ENCODE results near the gene EIF4G1. TPM values are rescaled to one million over a fixed set of nuclear protein-coding genes. Genes with fewer than 3 reads are reported as not detected.

The EIF4G1 gene
- total RNA-seq, 1 experiment from 2014 or later = 422 TPM

DNA sequence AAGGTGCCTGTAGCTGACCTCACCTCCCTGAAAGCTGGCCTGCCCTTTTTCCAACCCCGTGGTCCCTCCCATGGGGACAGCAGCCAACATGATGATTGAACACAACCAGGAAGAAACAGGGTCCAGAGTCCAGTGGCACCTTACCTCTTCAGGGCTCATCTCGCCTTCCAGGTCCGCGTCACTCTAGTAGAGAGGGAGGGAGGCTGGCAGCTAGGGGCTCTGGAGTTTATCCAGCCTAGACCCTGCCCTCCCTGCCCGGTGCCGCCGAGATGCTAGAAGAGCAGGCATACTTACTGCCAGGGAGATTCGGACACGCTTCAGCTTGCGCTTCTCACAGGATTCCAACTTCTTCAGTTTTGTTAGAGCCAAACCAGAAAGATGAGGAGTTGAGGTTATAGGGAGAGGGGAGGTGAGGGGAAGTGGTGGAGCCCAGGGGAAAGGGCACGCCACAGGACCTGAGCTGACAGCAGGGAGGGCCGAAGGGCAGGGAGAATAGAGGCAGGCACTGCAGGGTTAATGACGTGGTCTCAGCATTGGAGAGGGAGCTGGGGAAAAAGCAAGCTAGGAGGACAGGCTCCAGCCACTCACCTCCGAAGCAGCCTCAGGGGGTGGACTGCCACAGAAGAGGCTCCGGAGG is 37.9 kb downstream of the EIF4G1 start:
- DNase-seq (ENCODE audit: low read depth) = no peak

DNA sequence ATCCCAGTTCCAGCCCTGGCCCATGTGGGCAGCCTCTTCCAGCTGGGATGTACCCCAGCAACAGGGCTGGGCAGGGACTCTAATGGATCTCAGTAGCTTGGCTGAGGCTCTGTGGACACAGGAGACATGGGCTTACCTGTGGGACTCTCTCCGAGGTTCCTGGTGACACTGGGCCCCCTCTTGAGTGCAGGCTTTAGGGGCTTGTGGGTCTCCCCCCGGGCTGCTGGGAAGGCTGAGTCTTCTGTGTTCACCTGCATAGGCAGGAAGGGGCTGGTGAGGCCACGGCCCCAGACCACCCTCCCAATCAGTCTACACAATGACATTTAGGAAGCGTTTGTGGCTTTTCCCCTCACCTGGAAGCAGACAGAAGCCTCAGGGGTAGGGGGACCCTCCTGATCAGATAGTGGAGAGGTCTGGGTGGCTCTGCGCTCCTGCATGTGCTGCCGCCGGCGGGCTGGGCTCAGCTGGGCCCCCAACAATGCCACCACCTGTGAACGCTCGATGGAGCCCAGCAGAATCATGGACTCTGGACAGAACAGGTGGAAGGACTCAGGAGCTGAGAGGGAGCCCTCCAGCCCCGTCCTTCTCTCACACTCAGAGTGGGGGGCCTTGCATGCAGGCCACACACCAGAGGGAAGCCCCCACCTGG is 38.6 kb downstream of the EIF4G1 start:
- DNase-seq (ENCODE audit: low read depth) = no peak

DNA sequence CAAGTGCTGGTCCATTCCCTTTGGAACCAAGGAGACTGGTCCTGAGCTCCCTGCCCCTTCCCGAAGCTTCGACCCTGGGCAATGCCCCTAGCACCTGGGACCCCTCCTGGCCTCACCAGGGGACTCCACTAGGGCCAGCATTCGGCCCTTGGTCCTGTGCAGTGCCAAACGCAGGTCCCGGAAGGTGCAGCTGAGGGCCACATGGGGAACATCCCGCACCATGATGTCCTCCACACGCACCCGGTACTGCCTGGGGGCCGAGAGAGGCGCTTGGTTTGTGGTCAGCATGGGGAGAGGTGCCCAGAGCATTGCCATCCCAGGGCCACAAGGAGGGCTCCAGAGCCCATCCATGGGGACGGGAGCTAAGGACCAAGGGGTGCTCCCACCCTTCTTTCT is 39.1 kb downstream of the EIF4G1 start:
- DNase-seq (ENCODE audit: low read depth) = no peak

DNA sequence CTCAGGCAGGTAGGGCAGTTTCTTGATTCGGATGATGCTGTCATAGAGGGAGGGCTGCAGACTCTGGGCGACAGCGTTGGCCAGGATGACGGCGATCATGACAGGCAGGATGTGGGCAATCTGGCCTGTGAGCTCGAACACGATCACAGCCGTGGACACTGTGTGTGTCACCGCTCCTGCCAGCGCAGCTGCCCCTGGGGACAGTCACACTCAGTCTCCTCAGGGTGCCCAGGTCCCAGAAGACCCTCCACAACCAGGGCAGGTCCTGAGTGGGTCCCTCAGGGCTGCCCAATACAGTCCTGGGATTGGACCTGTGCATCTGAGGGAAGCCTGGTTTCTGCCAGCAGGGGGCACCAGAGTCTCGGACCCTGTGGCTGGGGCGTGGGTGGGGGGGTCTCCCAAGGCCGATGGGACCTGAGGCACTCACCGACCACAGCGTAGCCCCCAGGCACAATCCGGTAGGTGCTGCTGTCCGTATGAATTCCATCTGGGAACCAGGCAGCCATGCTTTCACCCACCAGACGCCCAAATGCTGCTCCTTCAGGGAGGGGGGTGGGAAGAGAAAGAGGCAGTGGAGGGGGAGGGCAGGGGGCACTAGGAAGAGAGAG is 39.8 kb downstream of the EIF4G1 start:
- DNase-seq (ENCODE audit: low read depth) = no peak

DNA sequence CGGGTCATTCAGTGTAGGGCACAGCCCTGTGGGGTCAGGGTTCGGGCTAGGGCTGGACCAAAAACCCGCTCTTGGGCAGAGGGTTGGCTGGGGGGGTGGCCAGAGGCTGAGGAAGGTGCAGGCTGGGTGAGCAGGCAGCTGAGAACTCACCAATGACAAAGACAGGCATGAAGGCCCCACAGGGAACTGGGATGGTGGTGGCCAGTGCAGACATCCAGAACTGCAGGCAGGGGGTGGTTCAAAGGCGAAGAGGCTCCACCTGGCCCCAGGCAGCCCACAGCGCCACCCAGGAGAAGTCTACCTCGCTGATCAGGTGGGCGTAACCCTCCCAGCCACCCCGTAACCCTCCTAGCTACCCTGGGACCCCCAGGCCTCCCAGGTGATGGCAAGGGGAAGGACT is 40.3 kb downstream of the EIF4G1 start:
- no peak for DNase-seq (ENCODE audit: low read depth)

DNA sequence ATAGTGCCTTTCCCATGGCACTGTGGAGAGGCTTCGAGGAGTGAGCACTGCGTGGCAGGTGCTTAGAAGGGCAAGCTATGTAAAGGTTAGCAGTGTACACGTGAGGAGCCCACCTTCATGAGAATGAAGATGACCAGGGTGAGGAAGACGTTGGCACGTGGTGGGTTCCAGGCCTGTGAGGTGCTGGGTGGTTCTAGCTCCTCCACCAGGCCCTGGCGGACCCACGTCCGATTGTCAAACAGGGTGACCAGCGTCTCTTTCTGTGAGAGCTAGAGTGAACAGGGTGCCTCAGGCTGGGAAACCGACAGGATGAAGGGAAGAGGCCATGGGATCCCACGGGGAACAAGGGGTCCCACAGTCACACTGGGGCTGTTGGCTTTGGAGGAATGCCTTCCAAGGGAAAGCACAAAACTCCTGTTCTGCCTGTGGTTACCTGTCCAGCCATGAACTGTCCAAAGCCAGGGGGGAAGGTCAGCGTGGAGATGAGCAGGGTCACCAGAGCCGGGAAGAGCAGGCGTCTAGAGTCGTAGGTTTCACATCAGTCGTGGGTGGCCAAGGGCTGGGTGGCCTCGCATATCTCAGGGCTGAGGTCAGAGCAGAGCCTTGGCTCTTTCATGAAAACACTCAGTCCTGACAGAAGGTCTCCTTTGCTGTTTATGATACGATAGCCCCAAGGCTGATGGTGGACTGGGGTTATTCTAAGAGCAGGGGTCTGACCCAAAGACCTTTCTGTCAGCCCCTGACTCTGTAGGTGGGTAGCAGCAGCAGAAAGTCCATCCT is 41.0 kb downstream of the EIF4G1 start:
- no peak for DNase-seq (ENCODE audit: low read depth)

DNA sequence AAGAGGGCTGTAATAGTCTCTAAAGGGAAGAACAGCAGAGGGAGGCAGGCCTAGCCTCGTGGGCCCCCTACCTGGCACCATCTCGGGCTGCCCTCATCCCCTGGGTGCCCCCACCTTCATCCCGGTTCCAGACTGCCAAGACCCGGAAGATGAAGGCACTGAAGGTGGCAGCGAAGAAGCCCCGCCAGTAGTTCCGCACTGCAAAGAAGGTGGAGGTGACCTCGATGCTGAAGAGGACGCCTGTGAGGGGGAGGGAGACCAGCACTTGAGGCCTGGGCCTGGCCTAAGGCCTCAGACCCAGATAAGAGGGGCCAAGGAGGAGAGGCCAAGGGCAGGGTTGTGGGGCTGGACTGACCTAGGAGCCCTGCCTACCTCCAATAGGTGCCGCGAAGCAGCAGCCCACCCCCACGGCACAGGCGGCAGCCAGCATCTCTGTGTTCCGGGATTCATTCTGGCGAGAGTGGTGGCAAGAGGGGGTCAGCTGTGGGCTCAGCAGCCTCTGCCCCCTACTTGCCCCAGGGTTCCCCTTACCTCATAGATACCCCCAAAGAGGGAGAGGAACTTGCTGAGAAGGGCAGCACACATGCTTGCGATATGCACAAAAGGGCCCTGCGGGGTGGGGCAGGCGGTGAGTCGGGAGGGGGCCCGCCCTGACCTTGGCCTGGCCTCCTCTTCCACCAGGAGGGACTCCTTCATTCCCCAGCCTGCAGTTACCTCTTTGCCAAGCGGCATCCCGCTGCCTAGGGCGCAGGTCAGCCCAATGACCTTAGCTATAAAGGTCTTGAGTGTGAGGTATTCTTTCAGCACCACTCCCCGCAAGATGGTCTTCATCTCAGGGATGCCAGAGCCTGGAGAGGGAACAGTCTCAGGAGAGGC is 43.1 kb downstream of the EIF4G1 start:
- no peak for DNase-seq (ENCODE audit: low read depth)

DNA sequence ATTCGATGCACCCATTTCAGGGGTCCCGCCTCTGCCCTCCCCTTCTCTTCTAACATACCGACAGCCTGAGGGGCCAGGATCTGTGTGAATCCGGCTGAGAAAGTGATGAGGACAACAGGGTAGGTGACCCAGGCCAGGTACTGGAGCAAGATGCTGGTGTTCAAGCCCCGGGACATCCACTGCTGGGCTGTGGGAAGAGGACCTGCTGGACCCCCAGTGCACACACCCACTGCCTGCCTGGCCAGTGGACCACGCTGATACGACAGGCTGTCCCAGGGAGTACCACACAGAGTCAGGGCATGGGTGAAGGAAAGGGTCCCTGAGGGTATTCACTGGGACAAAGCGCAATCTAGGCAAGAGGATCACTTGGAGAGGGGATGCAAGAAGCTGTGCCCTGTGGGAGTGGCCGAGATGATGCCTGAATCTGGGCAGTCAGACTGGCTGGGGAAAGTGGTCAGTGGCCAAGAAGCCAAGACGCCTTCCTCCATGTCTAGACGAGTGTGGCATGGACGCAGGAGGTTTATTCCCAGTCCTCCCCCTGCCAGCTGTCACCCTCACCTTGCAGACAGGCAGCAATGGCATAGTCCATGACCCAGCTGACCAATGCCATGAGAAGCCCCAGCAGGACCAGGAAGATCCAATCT is 43.8 kb downstream of the EIF4G1 start:
- no peak for DNase-seq (ENCODE audit: low read depth)

DNA sequence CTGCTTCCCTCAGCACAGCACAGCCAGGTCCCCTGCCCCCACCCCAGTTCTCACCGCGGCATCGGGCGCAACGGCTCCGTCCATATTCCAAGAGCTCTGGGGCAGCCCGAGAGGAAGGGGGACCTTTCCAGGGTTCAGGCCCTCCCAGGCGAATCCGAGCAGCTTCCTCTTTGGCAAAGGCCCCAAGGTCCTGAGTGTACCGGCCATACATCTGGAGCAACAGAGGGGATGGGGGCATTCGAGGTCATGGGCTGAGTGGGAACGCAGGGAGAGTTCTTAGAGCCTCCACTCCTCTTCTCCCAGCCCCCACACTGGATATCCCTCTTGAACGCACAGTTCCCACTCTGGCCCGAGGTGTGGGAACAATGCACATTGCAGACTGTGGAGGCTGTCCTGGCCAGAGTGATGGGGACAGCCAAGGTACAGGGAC is 44.5 kb downstream of the EIF4G1 start:
- no peak for DNase-seq (ENCODE audit: low read depth)

DNA sequence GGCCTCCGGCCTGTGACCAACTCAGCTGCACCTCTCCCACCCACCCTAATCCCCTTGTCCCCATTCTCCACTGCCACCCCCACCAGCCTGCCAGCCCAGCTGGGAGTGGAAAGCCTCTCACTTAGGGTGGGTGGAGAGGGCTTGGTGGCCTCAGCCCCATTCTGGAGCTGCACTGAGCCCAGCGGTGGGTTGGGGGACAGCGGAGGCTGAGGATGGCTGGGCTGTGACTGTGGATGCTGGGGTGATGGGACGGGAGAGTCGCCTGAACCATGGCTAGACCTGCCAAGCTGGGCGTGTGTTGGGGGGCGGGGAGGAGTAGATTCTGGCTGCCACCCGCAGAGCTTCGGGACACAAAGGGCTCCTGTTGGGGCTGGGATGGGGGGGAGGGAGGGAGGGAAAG is 45.2 kb downstream of the EIF4G1 start:
- DNase-seq (ENCODE audit: low read depth) = no peak

DNA sequence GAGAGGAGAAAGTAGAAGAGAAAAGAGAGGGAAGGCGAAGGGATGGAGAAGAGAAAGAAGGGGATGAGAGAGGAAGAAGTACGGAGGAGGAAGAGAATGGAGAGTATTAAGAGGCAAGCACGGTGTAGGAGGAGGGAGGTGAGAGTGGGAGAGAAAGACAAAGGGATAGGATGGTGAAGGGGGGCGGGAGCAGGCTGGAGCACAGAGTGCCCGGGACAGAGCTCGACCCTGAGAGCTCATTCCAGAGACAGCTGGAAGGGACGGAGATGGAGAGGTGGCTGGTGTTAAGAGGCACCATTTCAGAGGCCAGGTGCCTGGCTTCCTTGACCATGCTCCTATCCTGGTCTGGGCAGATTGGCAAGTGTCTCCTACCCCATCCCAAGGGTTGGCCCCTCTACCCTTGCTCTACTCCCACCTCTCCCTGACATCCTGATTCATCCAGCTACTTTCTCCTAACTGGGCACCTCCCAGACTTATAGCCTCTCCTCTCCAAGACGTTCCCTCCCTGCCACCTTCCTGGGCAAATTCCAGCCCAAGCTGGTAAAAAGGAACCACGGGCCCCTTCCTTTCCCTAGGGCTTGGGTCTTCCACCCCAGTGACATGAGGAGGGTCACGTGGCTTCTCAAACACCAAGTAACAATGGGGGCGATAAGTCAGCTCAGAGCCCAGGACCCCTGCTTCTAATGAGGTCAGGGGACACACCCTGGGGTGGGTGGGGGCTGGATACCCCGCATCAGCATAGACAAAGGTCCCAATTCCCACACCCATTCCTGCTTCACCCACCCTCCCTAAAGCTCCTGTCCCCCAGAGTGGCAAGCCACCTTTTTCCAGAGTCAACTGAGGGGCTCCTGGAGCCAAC is 45.9 kb downstream of the EIF4G1 start:
- DNase-seq (ENCODE audit: low read depth) = no peak

DNA sequence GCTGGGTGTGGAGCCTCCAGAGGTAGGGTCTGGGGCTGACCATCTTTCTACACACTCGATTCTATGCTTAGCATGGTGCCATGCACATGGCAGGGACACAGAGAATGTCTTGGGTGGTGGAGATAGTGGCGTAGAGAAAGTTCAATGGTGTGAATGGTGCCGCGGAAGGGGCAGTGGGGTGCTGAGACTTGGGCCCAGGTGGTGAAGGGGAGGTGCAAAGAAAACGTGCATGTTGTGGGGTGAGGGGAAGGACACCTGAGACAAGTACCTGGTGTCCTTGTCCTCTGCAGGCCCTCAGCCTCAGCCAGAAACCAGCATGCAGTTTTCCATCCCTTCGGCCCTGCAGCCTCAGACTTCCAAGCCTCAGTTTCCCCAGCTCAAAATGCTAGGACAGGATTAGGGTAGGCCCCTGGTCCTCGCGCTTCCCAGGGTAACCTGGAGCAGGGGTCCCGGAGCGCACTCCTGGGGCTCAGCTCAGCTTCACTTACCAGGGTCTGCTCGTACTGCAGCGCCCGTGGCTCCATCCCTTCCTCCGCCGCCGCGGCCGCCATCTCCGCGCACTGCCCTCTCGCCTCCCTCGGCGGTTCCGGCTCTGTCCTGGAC is 46.6 kb downstream of the EIF4G1 start:
- DNase-seq (ENCODE audit: low read depth) = no peak

DNA sequence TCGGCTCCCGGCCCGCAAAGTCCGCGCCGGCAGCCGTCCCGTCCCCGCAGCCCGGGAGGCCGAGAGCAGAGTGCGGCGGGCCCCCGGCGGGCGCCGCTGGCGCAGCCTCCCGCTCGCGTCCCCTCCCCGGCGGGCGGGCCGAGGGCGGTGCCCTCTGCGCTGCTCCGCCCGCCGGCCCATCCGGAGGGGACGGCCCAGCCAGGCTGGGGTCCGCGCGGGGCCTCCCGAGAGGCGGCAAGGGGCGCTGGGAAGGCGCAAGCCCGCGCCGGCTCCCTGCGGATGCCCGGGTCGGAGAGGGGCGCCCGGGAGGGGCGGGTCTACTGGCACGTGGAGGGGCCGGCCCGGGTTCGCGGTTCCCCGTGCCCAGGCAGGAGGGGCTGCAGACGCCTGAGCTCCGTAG is 47.1 kb downstream of the EIF4G1 start, which contains the start of the genes CLCN2 and POLR2H:
TSS of gene CLCN2 (minus strand) at position 74 of the 400 bp plus-strand sequence. CDS start 126 bp downstream, outside the sequence.
TSS of gene POLR2H (plus strand) at position 179 of the 400 bp plus-strand sequence. CDS start 1,783 bp downstream, outside the sequence.
- DNase-seq (ENCODE audit: low read depth) = peak; percentile 60

DNA sequence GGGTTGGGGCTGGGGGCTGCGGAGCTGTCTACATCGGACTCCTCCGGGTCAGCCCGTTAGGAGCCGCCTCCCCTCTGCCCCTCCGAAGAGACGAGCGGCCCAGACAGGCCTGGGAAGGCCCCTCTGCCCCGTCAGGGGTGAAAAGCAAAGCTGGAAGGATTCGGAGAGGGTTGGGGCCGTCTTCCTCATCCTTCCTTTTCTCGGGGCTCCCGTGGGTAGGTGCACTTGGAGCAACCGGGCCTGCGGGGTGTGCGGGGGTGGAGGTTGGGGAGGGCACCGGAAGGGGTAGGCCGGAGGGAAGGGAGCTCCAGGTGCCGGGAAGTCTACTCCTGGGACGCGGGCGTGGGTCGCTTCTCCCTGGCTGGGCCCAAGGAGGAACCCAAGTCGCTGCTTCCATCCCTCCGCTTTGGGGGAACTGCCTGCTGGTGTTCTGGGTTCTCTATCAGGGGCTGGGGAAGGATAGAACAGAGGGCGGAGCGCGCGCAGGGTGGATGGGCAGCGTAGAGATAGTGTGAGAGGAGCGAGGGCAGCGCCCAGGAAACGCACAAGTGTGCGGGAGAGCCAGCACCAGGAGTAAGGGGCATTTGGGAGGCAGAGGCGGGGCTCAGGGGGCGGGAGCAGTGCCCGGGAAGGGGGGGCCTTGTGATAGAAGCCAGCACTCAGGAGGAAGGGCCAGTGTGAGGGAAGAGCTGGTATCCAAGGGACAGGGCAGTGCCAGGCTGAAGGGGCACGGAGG is 47.7 kb downstream of the EIF4G1 start:
- peak; percentile 83 for DNase-seq (ENCODE audit: low read depth)

DNA sequence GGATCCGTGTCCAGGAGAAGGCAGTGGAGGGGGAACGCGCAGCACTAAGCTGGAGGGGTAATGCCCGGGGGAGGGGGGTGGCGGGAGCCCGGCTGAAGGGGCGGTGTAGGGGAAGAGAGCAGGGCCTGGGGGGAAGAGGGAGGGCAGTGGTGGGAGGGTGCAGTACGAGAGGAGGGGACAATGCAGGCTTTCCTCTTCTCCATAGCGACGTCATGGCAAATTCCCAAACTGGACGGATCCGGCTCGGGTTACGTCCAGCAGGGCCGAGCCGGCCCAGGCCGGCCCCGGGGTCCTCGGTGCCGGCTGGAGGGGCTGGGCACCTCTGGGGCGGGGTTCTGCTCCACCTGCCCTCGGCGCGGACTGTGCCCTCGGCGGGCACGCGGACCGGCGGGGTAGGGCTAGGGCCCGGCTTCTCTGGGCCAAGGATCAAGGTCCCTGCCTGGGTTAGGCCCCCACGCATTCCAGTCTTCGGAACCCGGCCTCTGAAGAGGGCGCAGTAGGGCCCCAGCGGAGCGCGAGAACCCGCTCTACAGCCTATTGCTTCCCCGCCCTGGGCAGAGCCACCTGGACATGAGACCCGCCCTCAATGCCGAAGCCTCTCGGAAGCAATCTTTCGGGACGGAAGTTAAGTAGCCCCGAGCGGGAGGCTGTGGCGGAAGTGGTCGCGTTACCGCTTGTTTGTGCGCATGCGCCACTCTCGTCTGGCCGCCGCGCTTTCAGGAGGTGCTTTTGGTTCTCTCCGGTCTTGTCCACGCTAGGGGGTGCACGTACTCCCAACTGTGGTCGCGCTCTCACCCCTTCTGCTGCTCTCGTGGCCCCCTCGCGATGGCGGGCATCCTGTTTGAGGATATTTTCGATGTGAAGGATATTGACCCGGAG is 48.5 kb downstream of the EIF4G1 start:
- DNase-seq (ENCODE audit: low read depth) = peak; percentile 99

DNA sequence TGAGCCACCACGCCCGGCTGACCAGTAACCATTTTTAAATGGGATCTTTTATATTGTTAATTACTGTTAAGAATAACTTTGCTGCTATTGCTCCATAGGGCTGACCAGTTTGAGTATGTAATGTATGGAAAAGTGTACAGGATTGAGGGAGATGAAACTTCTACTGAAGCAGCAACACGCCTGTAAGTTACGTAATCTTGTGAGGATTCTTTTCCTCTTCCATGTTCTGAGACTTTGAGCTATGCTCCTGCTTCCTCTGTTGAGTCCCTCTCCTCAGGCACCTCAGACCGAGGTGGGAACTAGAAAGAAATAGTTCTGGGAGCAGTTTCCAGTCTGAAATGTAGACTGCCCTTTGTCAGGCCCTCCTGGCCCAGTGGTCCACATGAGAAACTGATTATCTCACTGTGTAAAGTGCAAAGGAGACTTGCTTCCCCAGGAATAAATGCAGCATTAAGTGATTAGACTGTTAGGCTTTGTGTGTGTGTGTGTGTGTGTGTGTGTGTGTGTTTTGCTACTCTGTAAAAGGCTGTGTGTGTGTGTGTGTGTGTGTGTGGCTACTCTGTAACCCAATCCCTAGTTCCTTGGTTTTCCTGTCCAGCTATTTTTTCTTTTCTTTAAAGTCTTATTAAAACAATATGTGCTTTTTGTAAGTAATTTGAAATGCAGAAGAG is 52.3 kb downstream of the EIF4G1 start:
- DNase-seq (ENCODE audit: low read depth) = no peak

DNA sequence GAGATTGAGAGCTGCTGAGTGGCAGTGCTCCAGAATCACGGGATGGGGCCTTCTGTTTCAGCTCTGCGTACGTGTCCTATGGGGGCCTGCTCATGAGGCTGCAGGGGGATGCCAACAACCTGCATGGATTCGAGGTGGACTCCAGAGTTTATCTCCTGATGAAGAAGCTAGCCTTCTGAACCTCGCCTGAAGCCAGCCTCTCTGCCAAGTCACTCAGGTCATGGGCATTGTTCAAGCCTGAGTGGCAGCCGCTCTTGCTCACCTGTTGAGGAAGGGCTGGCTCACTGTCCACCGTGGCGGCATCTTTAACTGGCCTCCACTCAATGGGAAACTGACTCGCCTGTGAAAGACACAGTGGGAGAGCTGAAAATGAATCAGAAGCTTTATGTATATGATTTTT is 53.7 kb downstream of the EIF4G1 start:
- no peak for DNase-seq (ENCODE audit: low read depth)

All from M059J (cell line).